Kidney (tissue), 14 donors: ENCODE data around the gene ACLY. TPM values are rescaled to one million over a fixed set of nuclear protein-coding genes. Genes with fewer than 3 reads are reported as not detected.

Experiments
- DNase-seq, 5 donors: peaks; one replicate each; pipeline ENCODE4 v3.0.0-alpha.2; 2013 to 2020
- FAIRE-seq: peaks from 2 replicates; lab custom pipeline; 2012; peaks lifted over from hg19 to GRCh38; lab: Jason Lieb, UNC
- H3K27ac ChIP-seq, 2 donors: one replicate each; pipeline ENCODE4 v1.7.0; 2013; ENCODE audit warnings: low read depth in 2 of 2, low read length in 2 of 2, inconsistent platforms in 1 of 2
- H3K27me3 ChIP-seq: one replicate; pipeline ENCODE4 v1.7.1; 2013; ENCODE audit warnings: low read length, inconsistent platforms; ENCODE audit not compliant: control insufficient read depth, insufficient read depth
- H3K36me3 ChIP-seq, 3 donors: one replicate each; pipeline versions ENCODE4 v1.7.0 to v1.7.1; 2013; ENCODE audit warnings: low read length in 3 of 3, control low read depth in 1 of 3, inconsistent platforms in 1 of 3; ENCODE audit not compliant: insufficient read depth in 3 of 3, control insufficient read depth in 2 of 3
- H3K4me1 ChIP-seq, 3 donors: one replicate each; pipeline versions ENCODE4 v1.7.0 to v1.7.1; 2013; ENCODE audit warnings: low read length in 3 of 3, inconsistent platforms in 1 of 3, low read depth in 1 of 3; ENCODE audit not compliant: control insufficient read depth in 2 of 3, insufficient read depth in 2 of 3
- H3K4me3 ChIP-seq, 3 donors: one replicate each; pipeline versions ENCODE4 v1.7.0 to v1.8.1; 2013; ENCODE audit warnings: low read length in 3 of 3, control low read depth in 1 of 3, inconsistent platforms in 1 of 3
- H3K9ac ChIP-seq, 3 donors: one replicate each; pipeline versions ENCODE4 v1.7.0 to v1.7.1; 2013; ENCODE audit warnings: low read length in 3 of 3, control low read depth in 1 of 3, inconsistent platforms in 1 of 3
- H3K9me3 ChIP-seq, 3 donors: one replicate each; pipeline versions ENCODE4 v1.7.0 to v1.7.1; 2013; ENCODE audit warnings: low read length in 3 of 3, control low read depth in 1 of 3, inconsistent platforms in 1 of 3; ENCODE audit not compliant: control insufficient read depth in 2 of 3, insufficient read depth in 1 of 3
- intact Hi-C: fragments of 100-400 bp; cut with DNase I; formaldehyde crosslinking; loops from one replicate; pipeline ENCODE4 v1.11.1; 2022
- polyA plus RNA-seq: library from polyadenylated mRNA; stranded (reverse); fragments of 350-450 nt; fragmentation: Illumina TruSeq; extraction: RNeasy Lipid Tissue Mini Kit (QIAGEN cat#74804); gene quantifications from one replicate; pipeline ENCODE4 v1.2.3, GENCODE V29; 2014; ENCODE audit warnings: low read depth, low replicate concordance; ENCODE audit not compliant: insufficient read depth
- total RNA-seq: library from RNA; stranded (reverse); fragmentation: NEBNext Ultra II Directional; extraction: Animal tissue kit (Norgen Biotek cat#: 25700); gene quantifications from one replicate; pipeline ENCODE4 v1.2.1, GENCODE V29; 2021
- TF ChIP-seq, protein P1 (sequence below): IDR thresholded peaks from 3 replicates; pipeline ENCODE4 v1.5.1; 2012; ENCODE audit warnings: mild to moderate bottlenecking, moderate library complexity, borderline replicate concordance; ENCODE audit not compliant: insufficient read depth; ENCODE audit errors: extremely low read depth
- donor health status: control.
- donor health status: control.
- donor health status: control.
- donor health status: control.
- donor health status: control.
- donor health status: DM: yes; HTN: yes; CAD: no.
- donor health status: Normal renal cell carcinoma (clear cell type).

ACLY gene
- total and polyA plus RNA-seq, 2 donors from 2014 or later = 33.7 to 104 TPM

DNA sequence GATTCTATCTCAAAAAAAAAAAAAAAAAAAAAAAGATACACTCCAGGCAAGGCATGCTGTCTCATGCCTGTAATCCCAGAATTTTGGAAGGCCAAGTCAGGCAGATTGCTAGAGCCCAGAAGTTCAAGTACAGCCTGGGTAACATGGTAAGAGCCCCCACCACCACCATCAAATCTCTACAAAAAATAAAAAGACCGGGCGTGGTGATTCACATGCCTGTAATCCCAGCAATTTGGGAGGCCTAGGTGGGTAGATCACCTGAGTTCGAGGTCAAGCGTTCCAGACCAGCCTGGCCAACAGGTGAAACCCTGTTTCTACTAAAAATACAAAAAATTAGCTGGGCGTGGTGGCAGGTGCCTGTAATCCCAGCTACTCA is 1.8 kb upstream of the ACLY start:
- Histone ChIP-seq H3K36me3 (no peaks in the 10 kb centered on the region), H3K27me3 (no peaks in the 10 kb centered on the region), H3K4me3 (no peak overlapping the region), H3K9ac (no peak overlapping the region), H3K4me1 (peaks cover 0 to 16% (median 6%) of the 10 kb centered on the region in 3 donors), H3K9me3 (no peaks in the 10 kb centered on the region), H3K27ac (no peak overlapping the region)
- intact Hi-C loops = no loop called here
- TF ChIP-seq, protein P1, sequence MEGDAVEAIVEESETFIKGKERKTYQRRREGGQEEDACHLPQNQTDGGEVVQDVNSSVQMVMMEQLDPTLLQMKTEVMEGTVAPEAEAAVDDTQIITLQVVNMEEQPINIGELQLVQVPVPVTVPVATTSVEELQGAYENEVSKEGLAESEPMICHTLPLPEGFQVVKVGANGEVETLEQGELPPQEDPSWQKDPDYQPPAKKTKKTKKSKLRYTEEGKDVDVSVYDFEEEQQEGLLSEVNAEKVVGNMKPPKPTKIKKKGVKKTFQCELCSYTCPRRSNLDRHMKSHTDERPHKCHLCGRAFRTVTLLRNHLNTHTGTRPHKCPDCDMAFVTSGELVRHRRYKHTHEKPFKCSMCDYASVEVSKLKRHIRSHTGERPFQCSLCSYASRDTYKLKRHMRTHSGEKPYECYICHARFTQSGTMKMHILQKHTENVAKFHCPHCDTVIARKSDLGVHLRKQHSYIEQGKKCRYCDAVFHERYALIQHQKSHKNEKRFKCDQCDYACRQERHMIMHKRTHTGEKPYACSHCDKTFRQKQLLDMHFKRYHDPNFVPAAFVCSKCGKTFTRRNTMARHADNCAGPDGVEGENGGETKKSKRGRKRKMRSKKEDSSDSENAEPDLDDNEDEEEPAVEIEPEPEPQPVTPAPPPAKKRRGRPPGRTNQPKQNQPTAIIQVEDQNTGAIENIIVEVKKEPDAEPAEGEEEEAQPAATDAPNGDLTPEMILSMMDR = no peak
- DNase-seq (no peak), FAIRE-seq (no peak)

DNA sequence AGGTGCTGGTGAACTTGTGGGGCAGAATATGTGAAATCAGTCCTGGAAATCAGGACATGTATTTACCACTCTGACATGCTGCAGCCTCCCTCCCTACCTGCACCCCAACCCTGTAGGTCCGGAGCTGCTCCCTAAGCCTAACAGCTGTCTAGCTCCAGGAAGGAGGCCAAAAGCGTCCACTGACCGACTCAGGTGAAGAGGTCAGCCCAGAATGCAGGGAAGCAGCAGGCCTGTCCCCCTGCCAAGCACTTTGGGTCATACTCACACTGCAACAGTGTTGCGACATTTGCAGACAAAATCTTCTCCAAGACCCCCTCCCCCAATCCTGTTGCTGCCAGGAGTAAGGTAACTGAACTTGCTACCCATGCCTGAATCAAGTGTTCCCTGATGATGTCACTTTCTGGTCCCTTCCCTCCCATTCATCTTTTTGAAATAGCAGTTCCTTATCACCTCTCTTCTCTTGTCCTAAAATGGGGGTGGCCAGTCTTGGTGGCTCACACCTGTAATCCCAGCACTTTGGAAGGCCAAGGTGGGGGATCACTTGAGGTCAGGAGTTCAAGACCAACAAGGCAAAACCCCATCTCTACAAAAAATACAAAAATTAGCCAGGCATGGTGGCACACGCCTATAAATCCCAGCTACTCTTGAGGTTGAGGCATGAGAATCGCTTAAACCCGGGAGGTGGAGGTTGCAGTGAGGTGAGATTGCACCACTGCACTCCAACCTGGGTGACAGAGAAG is 1.3 kb upstream of the ACLY start:
- peak overlapping the region in 1 of 3 donors; percentile 55 for H3K9ac ChIP-seq
- TF ChIP-seq, protein P1 = no peak
- intact Hi-C loops = no loop called here
- FAIRE-seq = no peak
- H3K27me3 ChIP-seq = no peaks in the 10 kb centered on the region
- DNase-seq = peak in 1 of 5 donors; percentile 76
- no peaks in the 10 kb centered on the region for H3K9me3 ChIP-seq
- no peaks in the 10 kb centered on the region for H3K36me3 ChIP-seq
- peak overlapping the region in 1 of 2 donors; percentile 56 for H3K27ac ChIP-seq
- H3K4me3 ChIP-seq = peak overlapping the region in 1 of 3 donors; percentile 96
- peaks cover 0 to 18% (median 10%) of the 10 kb centered on the region in 3 donors for H3K4me1 ChIP-seq

DNA sequence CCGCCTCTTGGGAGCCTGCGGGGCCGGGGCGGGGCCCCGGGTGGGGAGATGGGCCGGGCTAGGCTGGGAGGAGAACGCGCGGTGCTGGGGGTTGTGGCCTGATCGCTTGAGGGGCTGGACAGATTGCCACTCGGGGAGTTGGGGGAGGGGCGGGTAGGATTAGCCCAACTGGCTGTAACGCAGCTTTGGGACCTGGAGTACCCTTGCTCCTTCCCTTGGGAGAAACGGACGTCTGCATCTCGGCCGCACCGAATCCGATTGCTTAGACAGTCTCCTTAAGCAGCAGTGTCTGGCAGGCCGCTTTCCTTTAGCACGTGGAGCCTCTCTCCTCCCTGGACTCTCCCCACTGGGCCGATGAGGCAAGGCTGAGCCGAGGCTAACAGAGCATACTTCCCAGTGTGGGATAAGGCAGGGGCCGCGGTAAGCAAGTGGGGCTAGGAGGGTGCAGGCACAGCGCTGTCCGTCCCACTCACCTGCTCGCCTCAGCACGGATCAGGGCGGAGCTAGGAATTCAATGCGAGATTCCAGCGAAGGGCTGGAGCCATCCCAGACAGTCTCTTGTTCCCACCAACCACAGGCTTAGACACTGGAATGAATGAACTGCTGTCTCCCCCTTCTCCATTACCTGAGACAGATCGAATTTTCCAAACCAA is 540 bp upstream of the ACLY start:
- Histone ChIP-seq H3K4me3 (peak overlapping the region; percentile 64 to 96 (median 65)), H3K4me1 (peaks cover 0 to 21% (median 14%) of the 10 kb centered on the region in 3 donors), H3K9ac (peak overlapping the region in 2 of 3 donors; percentile 33 to 55), H3K27me3 (no peaks in the 10 kb centered on the region), H3K36me3 (no peaks in the 10 kb centered on the region), H3K9me3 (no peaks in the 10 kb centered on the region), H3K27ac (peak overlapping the region in 1 of 2 donors; percentile 56)
- TF ChIP-seq, protein P1 = no peak
- intact Hi-C loops = no loop called here
- no peak for FAIRE-seq
- peak in 1 of 5 donors; percentile 68 for DNase-seq
